H9 (cell line): Measurements from ENCODE around the gene LCN2. TPM values are rescaled to one million over a fixed set of nuclear protein-coding genes. Genes with fewer than 3 reads are reported as not detected.

ENCODE experiments used
- DNase-seq: peaks from one replicate; pipeline ENCODE4 v3.0.0-alpha.2; 2017
- H2AFZ ChIP-seq: one replicate; pipeline ENCODE4 v1.6.1; 2013; ENCODE audit warnings: mild to moderate bottlenecking, low read length, control low read depth, moderate library complexity
- H2AK5ac ChIP-seq: 2 replicates; pipeline ENCODE4 v1.6.1; 2013; ENCODE audit warnings: low read length, control low read depth, mixed read lengths; ENCODE audit not compliant: insufficient read length
- H2BK120ac ChIP-seq: one replicate; pipeline ENCODE4 v1.6.1; 2013; ENCODE audit warnings: low read depth, mild to moderate bottlenecking, low read length, control low read depth, inconsistent platforms; ENCODE audit not compliant: poor library complexity, severe bottlenecking
- H2BK12ac ChIP-seq: 2 replicates; pipeline ENCODE4 v1.6.1; 2013; ENCODE audit warnings: low read length, control low read depth, mixed read lengths, low read depth; ENCODE audit not compliant: insufficient read length
- H2BK15ac ChIP-seq: 2 replicates; pipeline ENCODE4 v1.6.1; 2013; ENCODE audit warnings: low read depth, low read length, control low read depth
- H2BK20ac ChIP-seq: one replicate; pipeline ENCODE4 v1.6.1; 2013; ENCODE audit warnings: low read depth, mild to moderate bottlenecking, low read length, control low read depth, inconsistent platforms; ENCODE audit not compliant: poor library complexity, severe bottlenecking
- H2BK5ac ChIP-seq: 2 replicates; pipeline ENCODE4 v1.6.1; 2013; ENCODE audit warnings: low read length, control low read depth, mixed read lengths; ENCODE audit not compliant: insufficient read length
- H3K14ac ChIP-seq: 2 replicates; pipeline ENCODE4 v1.6.1; 2013; ENCODE audit warnings: low read length, control low read depth; ENCODE audit not compliant: insufficient read depth
- H3K18ac ChIP-seq: 2 replicates; pipeline ENCODE4 v1.6.1; 2013; ENCODE audit warnings: low read depth, mild to moderate bottlenecking, mixed read lengths, low read length, control low read depth; ENCODE audit not compliant: insufficient read length
- H3K23ac ChIP-seq: 2 replicates; pipeline ENCODE4 v1.6.1; 2013; ENCODE audit warnings: low read length, control low read depth, mixed read lengths, low read depth; ENCODE audit not compliant: insufficient read length
- H3K23me2 ChIP-seq: 2 replicates; pipeline ENCODE4 v1.6.1; 2013; ENCODE audit warnings: low read depth, mild to moderate bottlenecking, mixed read lengths, low read length, control low read depth; ENCODE audit not compliant: insufficient read length, poor library complexity, severe bottlenecking
- H3K27ac ChIP-seq: 2 replicates; pipeline ENCODE4 v1.5.1; 2013; ENCODE audit warnings: low read length, control low read depth, mixed read lengths, low read depth; ENCODE audit not compliant: insufficient read length
- H3K27me3 ChIP-seq: 2 replicates; pipeline ENCODE4 v1.6.1; 2013; ENCODE audit warnings: low read length, control low read depth, inconsistent platforms; ENCODE audit not compliant: insufficient read depth
- H3K4ac ChIP-seq: 2 replicates; pipeline ENCODE4 v1.6.1; 2013; ENCODE audit warnings: low read depth, mild to moderate bottlenecking, control low read depth, inconsistent platforms, low read length, moderate library complexity
- H3K4me1 ChIP-seq: 2 replicates; pipeline ENCODE4 v1.6.1; 2013; ENCODE audit warnings: low read length, control low read depth, inconsistent platforms; ENCODE audit not compliant: insufficient read depth
- H3K4me2 ChIP-seq: 2 replicates; pipeline ENCODE4 v1.6.1; 2013; ENCODE audit warnings: low read length, control low read depth, mixed read lengths; ENCODE audit not compliant: insufficient read length, insufficient read depth
- H3K56ac ChIP-seq: 2 replicates; pipeline ENCODE4 v1.6.1; 2013; ENCODE audit warnings: low read depth, mild to moderate bottlenecking, mixed read lengths, low read length, control low read depth; ENCODE audit not compliant: insufficient read length
- H3K79me1 ChIP-seq: 2 replicates; pipeline ENCODE4 v1.6.1; 2013; ENCODE audit warnings: low read depth, mild to moderate bottlenecking, moderate library complexity, low read length, control low read depth, inconsistent platforms; ENCODE audit not compliant: insufficient read depth, poor library complexity, severe bottlenecking
- H3K79me2 ChIP-seq: 2 replicates; pipeline ENCODE4 v1.6.1; 2013; ENCODE audit warnings: low read length, control low read depth, inconsistent platforms; ENCODE audit not compliant: insufficient read depth
- H3K9ac ChIP-seq: 2 replicates; pipeline ENCODE4 v1.6.1; 2013; ENCODE audit warnings: low read length, control low read depth, mixed read lengths; ENCODE audit not compliant: insufficient read length; ENCODE audit errors: extremely low read depth
- H3K9me3 ChIP-seq: one replicate; pipeline ENCODE4 v1.6.1; 2013; ENCODE audit warnings: low read depth, low read length, inconsistent platforms; ENCODE audit not compliant: control insufficient read depth
- H3T11ph ChIP-seq: one replicate; pipeline ENCODE4 v1.6.1; 2013; ENCODE audit warnings: mild to moderate bottlenecking, low read length, control low read depth, inconsistent platforms
- H4K20me1 ChIP-seq: one replicate; pipeline ENCODE4 v1.6.1; 2013; ENCODE audit not compliant: control insufficient read depth, insufficient read length, insufficient read depth
- H4K5ac ChIP-seq: 2 replicates; pipeline ENCODE4 v1.6.1; 2013; ENCODE audit warnings: low read depth, mild to moderate bottlenecking, mixed read lengths, low read length, control low read depth; ENCODE audit not compliant: insufficient read length
- H4K8ac ChIP-seq: replicated peaks from 2 replicates; pipeline ENCODE4 v1.6.1; 2013; ENCODE audit warnings: low read length, control low read depth, mixed read lengths, low read depth; ENCODE audit not compliant: insufficient read length
- H4K91ac ChIP-seq: 2 replicates; pipeline ENCODE4 v1.6.1; 2013; ENCODE audit warnings: low read depth, mild to moderate bottlenecking, moderate library complexity, mixed read lengths, low read length, control low read depth; ENCODE audit not compliant: insufficient read length
- H3K27ac Mint-ChIP-seq, 3 experiments: 2 replicates in 2 of 3; 3 replicates in 1 of 3; pipeline ENCODE4 v1.8.0; 2020 to 2021; ENCODE audit warnings: mixed read lengths in 3 of 3, mild to moderate bottlenecking in 1 of 3, moderate library complexity in 1 of 3
- H3K27me3 Mint-ChIP-seq: 2 replicates; pipeline ENCODE4 v1.8.0; 2021; ENCODE audit warnings: low read depth, mild to moderate bottlenecking, moderate library complexity, mixed read lengths
- H3K36me3 Mint-ChIP-seq, 3 experiments: 2 replicates in 2 of 3; 3 replicates in 1 of 3; pipeline ENCODE4 v1.8.0; 2020 to 2021; ENCODE audit warnings: low read depth in 3 of 3, mixed read lengths in 3 of 3; ENCODE audit not compliant: insufficient read depth in 1 of 3
- H3K4me1 Mint-ChIP-seq, 2 experiments: 2 replicates each; pipeline ENCODE4 v1.8.0; 2020; ENCODE audit warnings: mixed read lengths in 2 of 2
- H3K4me3 Mint-ChIP-seq, 2 experiments: 2 replicates in 1 of 2; 3 replicates in 1 of 2; pipeline ENCODE4 v1.8.0; 2020 to 2021; ENCODE audit warnings: mild to moderate bottlenecking in 2 of 2, mixed read lengths in 2 of 2, moderate library complexity in 1 of 2
- H3K9me3 Mint-ChIP-seq, 2 experiments: 2 replicates in 1 of 2; 3 replicates in 1 of 2; pipeline ENCODE4 v1.8.0; 2020; ENCODE audit warnings: mild to moderate bottlenecking in 2 of 2, mixed read lengths in 2 of 2, moderate library complexity in 1 of 2
- WGBS: extraction: QIAGEN DNeasy Blood & Tissue Kit; methylation state at CpG from one replicate; pipeline ENCODE4 v1.1.7; 2013; ENCODE audit warnings: missing lambda C conversion rate, low lambda C conversion rate, mixed read lengths; ENCODE audit not compliant: insufficient read length; ENCODE audit errors: extremely low coverage; 5-methylcytosine and 5-hydroxymethylcytosine counted together
- total RNA-seq: library from RNA; stranded (reverse); gene quantifications from 2 replicates; pipeline ENCODE4 v1.2.1, GENCODE V29; 2021
- TF ChIP-seq, protein P1 (sequence below): fragments of 200-600 bp; sonication (generic); conservative IDR thresholded peaks from 3 replicates; pipeline ENCODE4 v1.8.0; 2021; ENCODE audit warnings: antibody characterized with exemption, mild to moderate bottlenecking

The LCN2 gene
- total RNA-seq, 1 experiment from 2014 or later: not detected

DNA sequence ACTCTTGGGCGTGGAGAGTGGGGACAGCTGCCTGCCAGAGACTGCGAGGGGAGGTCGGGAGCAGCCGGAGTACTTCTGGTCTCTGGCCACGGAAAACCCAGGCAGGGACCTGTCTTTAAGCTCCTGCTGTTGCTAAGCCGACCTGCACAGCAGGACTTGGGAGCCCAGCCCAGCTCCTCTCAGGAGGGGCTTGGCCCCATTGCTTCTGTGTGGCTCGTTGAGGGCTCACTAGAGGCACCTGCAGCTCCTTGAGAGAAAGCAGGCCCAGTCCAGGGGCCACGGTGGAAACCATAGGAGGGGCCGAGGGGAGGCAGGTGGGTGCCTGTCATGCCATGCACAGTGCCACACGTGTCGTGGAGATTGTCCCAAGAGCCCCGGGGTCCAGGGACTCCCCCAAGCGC is 3.3 kb upstream of the LCN2 start:
- DNase-seq: no peak
- Histone ChIP-seq H3K18ac (no peak overlapping the region), H2BK12ac (no peak overlapping the region), H3K79me1 (no peaks in the 10 kb centered on the region), H4K8ac (no peak overlapping the region), H2AK5ac (no peak overlapping the region), H4K20me1 (no peaks in the 10 kb centered on the region), H2BK20ac (no peak overlapping the region), H3K4ac (no peak overlapping the region), H3K9me3 (no peaks in the 10 kb centered on the region), H3K23ac (no peak overlapping the region), H3K9ac (no peak overlapping the region), H4K91ac (no peak overlapping the region), H3K4me2 (no peak overlapping the region), H3K23me2 (no peaks in the 10 kb centered on the region), H2AFZ (no peak overlapping the region), H3K56ac (no peak overlapping the region), H3K14ac (no peak overlapping the region), H4K5ac (no peak overlapping the region), H3T11ph (no peak overlapping the region), H3K27ac (no peak overlapping the region), H3K79me2 (no peaks in the 10 kb centered on the region), H2BK5ac (no peak overlapping the region), H2BK15ac (no peak overlapping the region), H2BK120ac (no peak overlapping the region), H3K4me1 (no peaks in the 10 kb centered on the region), H3K27me3 (no peaks in the 10 kb centered on the region)
- no peak overlapping the region for H3K4me3 Mint-ChIP-seq
- H3K27me3 Mint-ChIP-seq: peaks cover 8% of the 10 kb centered on the region
- no CpG with 5 or more reads among the region's 13 CpGs for WGBS
- peaks cover 9 to 16% of the 10 kb centered on the region in 2 experiments for H3K4me1 Mint-ChIP-seq
- no peak overlapping the region for H3K27ac Mint-ChIP-seq
- no peaks in the 10 kb centered on the region for H3K9me3 Mint-ChIP-seq
- H3K36me3 Mint-ChIP-seq: no peaks in the 10 kb centered on the region
- TF ChIP-seq, protein P1, sequence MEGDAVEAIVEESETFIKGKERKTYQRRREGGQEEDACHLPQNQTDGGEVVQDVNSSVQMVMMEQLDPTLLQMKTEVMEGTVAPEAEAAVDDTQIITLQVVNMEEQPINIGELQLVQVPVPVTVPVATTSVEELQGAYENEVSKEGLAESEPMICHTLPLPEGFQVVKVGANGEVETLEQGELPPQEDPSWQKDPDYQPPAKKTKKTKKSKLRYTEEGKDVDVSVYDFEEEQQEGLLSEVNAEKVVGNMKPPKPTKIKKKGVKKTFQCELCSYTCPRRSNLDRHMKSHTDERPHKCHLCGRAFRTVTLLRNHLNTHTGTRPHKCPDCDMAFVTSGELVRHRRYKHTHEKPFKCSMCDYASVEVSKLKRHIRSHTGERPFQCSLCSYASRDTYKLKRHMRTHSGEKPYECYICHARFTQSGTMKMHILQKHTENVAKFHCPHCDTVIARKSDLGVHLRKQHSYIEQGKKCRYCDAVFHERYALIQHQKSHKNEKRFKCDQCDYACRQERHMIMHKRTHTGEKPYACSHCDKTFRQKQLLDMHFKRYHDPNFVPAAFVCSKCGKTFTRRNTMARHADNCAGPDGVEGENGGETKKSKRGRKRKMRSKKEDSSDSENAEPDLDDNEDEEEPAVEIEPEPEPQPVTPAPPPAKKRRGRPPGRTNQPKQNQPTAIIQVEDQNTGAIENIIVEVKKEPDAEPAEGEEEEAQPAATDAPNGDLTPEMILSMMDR: no peak
